B cell (primary cell): ENCODE data around the gene LRRC7.

Source experiments
- CTCF ChIP-seq: fragments of 200-600 bp; IDR thresholded peaks from one replicate; pipeline ENCODE4 v1.8.0; 2022; ENCODE audit warnings: antibody characterized with exemption, mild to moderate bottlenecking
- EZH2 ChIP-seq: IDR thresholded peaks from 2 replicates; pipeline ENCODE4 v1.6.1; 2012; ENCODE audit warnings: borderline replicate concordance, low read depth, mild to moderate bottlenecking, moderate library complexity, low read length; ENCODE audit not compliant: insufficient read depth, poor library complexity, severe bottlenecking

- TF ChIP-seq CTCF (no peak), EZH2 (no peak)
These were observed 352.7 kb downstream of the LRRC7 start for GRCh38 chr1:69920426-69920825.
